Calu3 (cell line): ENCODE results near the gene SEC24C. TPM values are rescaled to one million over a fixed set of nuclear protein-coding genes. Genes with fewer than 3 reads are reported as not detected.
"Not testable (repeated sequence)": the region's sequence is repeated elsewhere in the genome, so short reads cannot be mapped to it uniquely, and the experiment has no call there.

Experiments used
- BruUV-seq: library from RNA; stranded (reverse); fragments of 400-500 nt; replicated peaks from 2 replicates; lab custom pipeline; 2021; lab: Mats Ljungman, UMichigan
- CTCF ChIA-PET: fragments of 300-600 bp; sonication (Branson Sonifier 250); formaldehyde crosslinking; loops from one replicate; lab custom pipeline; 2022; ENCODE audit warnings: antibody characterized with exemption; lab: Charles Lee
- DNase-seq: peaks from one replicate; pipeline ENCODE4 v3.0.0; 2022
- H3K27ac Mint-ChIP-seq: one replicate; pipeline ENCODE4 v1.8.0; 2022; ENCODE audit warnings: mixed read lengths; ENCODE audit not compliant: unreplicated experiment
- H3K27me3 Mint-ChIP-seq: one replicate; pipeline ENCODE4 v1.8.0; 2022; ENCODE audit warnings: mixed read lengths; ENCODE audit not compliant: unreplicated experiment
- H3K36me3 Mint-ChIP-seq: one replicate; pipeline ENCODE4 v1.8.0; 2022; ENCODE audit warnings: mild to moderate bottlenecking, moderate library complexity, mixed read lengths; ENCODE audit not compliant: insufficient read depth, unreplicated experiment
- H3K4me1 Mint-ChIP-seq: one replicate; pipeline ENCODE4 v1.8.0; 2022; ENCODE audit warnings: mild to moderate bottlenecking, low read depth, mixed read lengths; ENCODE audit not compliant: unreplicated experiment
- H3K4me3 Mint-ChIP-seq: one replicate; pipeline ENCODE4 v1.8.0; 2022; ENCODE audit warnings: mild to moderate bottlenecking, low read depth, moderate library complexity, mixed read lengths; ENCODE audit not compliant: unreplicated experiment
- H3K9me3 Mint-ChIP-seq: one replicate; pipeline ENCODE4 v1.8.0; 2022; ENCODE audit warnings: low read depth, mixed read lengths; ENCODE audit not compliant: unreplicated experiment
- intact Hi-C: fragments of 100-400 bp; cut with micrococcal nuclease; formaldehyde crosslinking; loops from one replicate; pipeline ENCODE4 v1.10.0; 2022; ENCODE audit not compliant: unreplicated experiment
- total RNA-seq: library from RNA; stranded (reverse); gene quantifications from 2 replicates; pipeline ENCODE4 v1.2.3, GENCODE V29; 2022
- TF ChIP-seq, protein P1 (sequence below): fragments of 200-600 bp; IDR thresholded peaks from one replicate; pipeline ENCODE4 v1.8.0; 2022; ENCODE audit warnings: antibody characterized with exemption; ENCODE audit not compliant: unreplicated experiment

SEC24C gene
- total RNA-seq, 1 experiment from 2014 or later = 91.7 TPM

GRCh38 chr10:73734796-73735305, 9.3 kb upstream of the SEC24C start:
- CTCF ChIA-PET = no interaction called here
- BruUV-seq = no TSS peak
- TF ChIP-seq, protein P1, sequence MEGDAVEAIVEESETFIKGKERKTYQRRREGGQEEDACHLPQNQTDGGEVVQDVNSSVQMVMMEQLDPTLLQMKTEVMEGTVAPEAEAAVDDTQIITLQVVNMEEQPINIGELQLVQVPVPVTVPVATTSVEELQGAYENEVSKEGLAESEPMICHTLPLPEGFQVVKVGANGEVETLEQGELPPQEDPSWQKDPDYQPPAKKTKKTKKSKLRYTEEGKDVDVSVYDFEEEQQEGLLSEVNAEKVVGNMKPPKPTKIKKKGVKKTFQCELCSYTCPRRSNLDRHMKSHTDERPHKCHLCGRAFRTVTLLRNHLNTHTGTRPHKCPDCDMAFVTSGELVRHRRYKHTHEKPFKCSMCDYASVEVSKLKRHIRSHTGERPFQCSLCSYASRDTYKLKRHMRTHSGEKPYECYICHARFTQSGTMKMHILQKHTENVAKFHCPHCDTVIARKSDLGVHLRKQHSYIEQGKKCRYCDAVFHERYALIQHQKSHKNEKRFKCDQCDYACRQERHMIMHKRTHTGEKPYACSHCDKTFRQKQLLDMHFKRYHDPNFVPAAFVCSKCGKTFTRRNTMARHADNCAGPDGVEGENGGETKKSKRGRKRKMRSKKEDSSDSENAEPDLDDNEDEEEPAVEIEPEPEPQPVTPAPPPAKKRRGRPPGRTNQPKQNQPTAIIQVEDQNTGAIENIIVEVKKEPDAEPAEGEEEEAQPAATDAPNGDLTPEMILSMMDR = no peak
- Mint-ChIP-seq H3K36me3 (peaks cover 21% of the 10 kb centered on the region), H3K4me3 (no peak overlapping the region), H3K27me3 (no peaks in the 10 kb centered on the region), H3K27ac (no peak overlapping the region), H3K4me1 (no peaks in the 10 kb centered on the region), H3K9me3 (no peaks in the 10 kb centered on the region)
- intact Hi-C loops = no loop called here
- DNase-seq = no peak

- peak overlapping the region; percentile 47 for H3K27ac Mint-ChIP-seq
- intact Hi-C loops = not testable (repeated sequence)
- CTCF ChIA-PET = interaction anchor here (0.7 kb wide), 1 partner anchor 11 kb away, joined by 3 read pairs; no protein-coding TSS in a partner anchor
These were observed 3.5 kb upstream of the SEC24C start for GRCh38 chr10:73740501-73741254.

GRCh38 chr10:73742454-73742734, 1.8 kb upstream of the SEC24C start:
- no peaks in the 10 kb centered on the region for H3K27me3 Mint-ChIP-seq
- intact Hi-C loops = no loop called here
- peaks cover 71% of the 10 kb centered on the region for H3K36me3 Mint-ChIP-seq
- no TSS peak for BruUV-seq
- peaks cover 10% of the 10 kb centered on the region for H3K4me1 Mint-ChIP-seq
- TF ChIP-seq, protein P1 = no peak
- H3K9me3 Mint-ChIP-seq = no peaks in the 10 kb centered on the region
- CTCF ChIA-PET = no interaction called here
- H3K27ac Mint-ChIP-seq = peak overlapping the region; percentile 99
- H3K4me3 Mint-ChIP-seq = peak overlapping the region; percentile 98
- no peak for DNase-seq

More at GRCh38 chr10:73740501-73741254, 3.5 kb upstream of the SEC24C start:
- H3K36me3 Mint-ChIP-seq = peaks cover 54% of the 10 kb centered on the region
- H3K4me3 Mint-ChIP-seq, H3K27me3 Mint-ChIP-seq, DNase-seq, H3K4me1 Mint-ChIP-seq, BruUV-seq, H3K9me3 Mint-ChIP-seq: not testable (repeated sequence)

- TSS peak; percentile 96 for BruUV-seq
- Mint-ChIP-seq H3K9me3 (no peaks in the 10 kb centered on the region), H3K4me1 (peaks cover 10% of the 10 kb centered on the region), H3K27me3 (no peaks in the 10 kb centered on the region), H3K36me3 (peaks cover 81% of the 10 kb centered on the region), H3K4me3 (peak overlapping the region; percentile 98), H3K27ac (peak overlapping the region; percentile 99)
- CTCF ChIA-PET = interaction anchor here (1.0 to 2.8 kb wide), 2 partner anchors 9 to 13 kb away, joined by 3 to 10 read pairs; no protein-coding TSS in a partner anchor
- TF ChIP-seq, protein P1 = no peak
- DNase-seq = no peak
- intact Hi-C loops = no loop called here
These were observed 756 bp upstream of the SEC24C start for GRCh38 chr10:73743327-73743904.

GRCh38 chr10:73744664-73744975, 448 bp downstream of the SEC24C start:
- Mint-ChIP-seq H3K36me3 (peaks cover 93% of the 10 kb centered on the region), H3K4me3 (peak overlapping the region; percentile 98), H3K9me3 (no peaks in the 10 kb centered on the region), H3K27me3 (no peaks in the 10 kb centered on the region), H3K4me1 (peaks cover 10% of the 10 kb centered on the region), H3K27ac (peak overlapping the region; percentile 99)
- CTCF ChIA-PET = interaction anchor here (0.6 to 2.8 kb wide), 3 partner anchors 14 to 84 kb away, joined by 3 to 10 read pairs (median 5); no protein-coding TSS in a partner anchor
- TSS peak; percentile 75 for BruUV-seq
- DNase-seq = peak; percentile 68
- TF ChIP-seq, protein P1 = no peak
- intact Hi-C loops = no loop called here
